GM06990 (cell line): ENCODE data around the gene OCA2.
"Not testable (repeated sequence)": the region's sequence is repeated elsewhere in the genome, so short reads cannot be mapped to it uniquely, and the experiment has no call there.

Source experiments
- DNase-seq: peaks from one replicate; pipeline ENCODE4 v3.0.0-alpha.2; 2011; ENCODE audit not compliant: insufficient read length; ENCODE audit errors: extremely low read depth
- H3K27me3 ChIP-seq: replicated peaks from 2 replicates; pipeline ENCODE4 v1.6.0; 2011; ENCODE audit warnings: low read length; ENCODE audit not compliant: control insufficient read depth, insufficient read depth
- H3K36me3 ChIP-seq: 2 replicates; pipeline ENCODE4 v1.5.1; 2011; ENCODE audit warnings: low read length; ENCODE audit not compliant: control insufficient read depth, insufficient read depth
- H3K4me3 ChIP-seq: replicated peaks from 2 replicates; pipeline ENCODE4 v1.5.1; 2011; ENCODE audit warnings: low read depth, mild to moderate bottlenecking, control low read depth, low read length
- CTCF ChIP-seq: IDR thresholded peaks from 2 replicates; pipeline ENCODE4 v1.5.1; 2011; ENCODE audit warnings: low read length, control low read depth, mild to moderate bottlenecking, inconsistent platforms; ENCODE audit not compliant: insufficient read depth, poor library complexity, severe bottlenecking

Gene OCA2

GRCh38 chr15:28013976-28014375, 85.1 kb downstream of the OCA2 start:
- Histone ChIP-seq H3K4me3 (no peak overlapping the region), H3K36me3 (no peaks in the 10 kb centered on the region), H3K27me3 (no peaks in the 10 kb centered on the region)
- DNase-seq, result no peak
- no peak for TF ChIP-seq CTCF

- TF ChIP-seq CTCF, result no peak
- Histone ChIP-seq H3K4me3 (no peak overlapping the region), H3K27me3 (no peaks in the 10 kb centered on the region), H3K36me3 (no peaks in the 10 kb centered on the region)
- DNase-seq, result no peak
Observed at GRCh38 chr15:28013480-28013879, 85.6 kb downstream of the OCA2 start.

- no peak for TF ChIP-seq CTCF
- Histone ChIP-seq H3K27me3 (no peaks in the 10 kb centered on the region), H3K4me3 (no peak overlapping the region), H3K36me3 (no peaks in the 10 kb centered on the region)
- no peak for DNase-seq
Observed at GRCh38 chr15:28012231-28012630, 86.9 kb downstream of the OCA2 start.

DNA sequence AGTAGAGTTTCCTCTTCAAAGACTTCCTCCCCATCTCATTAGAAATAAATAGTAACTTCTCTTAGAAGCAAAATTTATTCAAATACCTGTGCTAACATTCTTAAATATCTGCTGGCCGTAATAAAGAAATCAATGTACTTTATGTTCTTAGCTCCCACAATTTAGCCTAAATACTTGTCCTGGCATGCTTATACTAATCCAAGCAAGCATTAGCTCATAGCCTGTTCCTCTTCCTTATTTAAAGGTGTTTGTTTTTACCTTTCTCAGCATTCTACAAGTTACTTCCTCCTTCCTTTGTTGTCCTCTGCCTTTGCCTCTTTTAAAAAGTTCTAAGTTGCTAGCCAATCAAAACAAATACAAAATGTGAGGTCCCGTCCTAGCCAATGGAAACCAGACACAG, 90.9 kb downstream of the OCA2 start:
- H3K27me3 ChIP-seq, DNase-seq, H3K36me3 ChIP-seq, H3K4me3 ChIP-seq: not testable (repeated sequence)

DNA sequence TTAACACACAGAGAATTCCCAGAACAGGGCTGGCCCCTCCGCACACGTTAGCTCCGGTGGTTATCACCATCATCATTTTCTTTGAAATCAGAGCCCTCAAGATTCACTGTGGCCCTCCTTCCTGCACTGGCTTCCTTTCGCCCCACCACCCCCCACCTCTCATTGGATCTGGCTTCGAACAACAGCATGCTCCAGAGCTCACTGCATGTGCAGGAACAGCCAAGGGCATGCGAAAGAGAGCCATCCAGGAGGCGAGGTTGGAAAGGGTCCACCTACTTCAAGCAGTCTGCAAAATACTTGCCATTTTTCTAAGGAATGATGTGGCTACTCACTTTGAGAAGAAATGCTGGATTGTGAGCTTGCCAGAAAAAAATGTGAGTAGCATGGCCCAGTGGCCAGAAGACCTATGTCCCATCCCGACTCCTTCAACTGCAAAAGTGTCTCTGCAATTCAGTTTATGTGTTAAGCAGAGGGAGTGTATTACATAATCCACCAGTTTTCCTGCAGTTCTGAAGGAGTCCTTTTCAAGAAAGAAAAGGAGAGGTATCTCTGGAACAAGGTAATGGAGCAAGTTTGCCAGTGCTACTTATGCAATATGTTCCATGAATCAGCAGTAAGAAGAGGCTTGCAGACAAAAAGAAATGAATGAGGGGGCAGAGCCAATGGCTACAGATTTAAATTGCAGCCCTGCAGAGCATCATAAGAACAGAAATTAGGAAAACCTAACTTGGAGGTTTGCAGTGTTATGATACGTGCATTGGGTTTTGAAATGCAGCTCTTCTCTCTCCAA, 92.8 kb downstream of the OCA2 start:
- DNase-seq, result no peak
- H3K4me3 ChIP-seq, result no peak overlapping the region
- TF ChIP-seq CTCF, result no peak

GRCh38 chr15:28005004-28005527, 94.0 kb downstream of the OCA2 start:
- no peak for DNase-seq
- Histone ChIP-seq H3K36me3 (no peaks in the 10 kb centered on the region), H3K4me3 (no peak overlapping the region), H3K27me3 (no peaks in the 10 kb centered on the region)
- TF ChIP-seq CTCF, result no peak

More for the DNA sequence above, 92.8 kb downstream of the OCA2 start:
- Histone ChIP-seq H3K27me3 (no peaks in the 10 kb centered on the region), H3K36me3 (no peaks in the 10 kb centered on the region)
